K562 (cell line): Measurements from ENCODE around the gene CTNNBL1. TPM values are rescaled to one million over a fixed set of nuclear protein-coding genes. Genes with fewer than 3 reads are reported as not detected.

Experiments
- CBX1 ChIP-seq: sonication (generic); IDR thresholded peaks from 2 replicates; pipeline ENCODE4 v1.6.1; 2016; ENCODE audit warnings: antibody characterized with exemption, low read depth, mild to moderate bottlenecking
- DNMT1 ChIP-seq: fragments of 450-650 bp; IDR thresholded peaks from 2 replicates; pipeline ENCODE4 v1.6.1; 2016; ENCODE audit warnings: antibody characterized with exemption, mild to moderate bottlenecking
- E4F1 ChIP-seq: fragments of 250-450 bp; sonication (Bioruptor Pico); IDR thresholded peaks from 2 replicates; pipeline ENCODE4 v1.5.0; 2021; ENCODE audit warnings: mild to moderate bottlenecking, borderline replicate concordance
- EZH2 ChIP-seq: IDR thresholded peaks from 2 replicates; pipeline ENCODE4 v1.6.1; 2012; ENCODE audit warnings: low read depth, mild to moderate bottlenecking, inconsistent platforms, low read length, borderline replicate concordance
- HDAC2 ChIP-seq: fragments of 450-650 bp; IDR thresholded peaks from 2 replicates; pipeline ENCODE4 v1.6.1; 2016; ENCODE audit warnings: mild to moderate bottlenecking
- HEY1 ChIP-seq: fragments of 250-450 bp; sonication (Bioruptor Pico); IDR thresholded peaks from 2 replicates; pipeline ENCODE4 v1.5.0; 2020; ENCODE audit warnings: mild to moderate bottlenecking, moderate library complexity, borderline replicate concordance
- HINFP ChIP-seq: fragments of 450-650 bp; conservative IDR thresholded peaks from 2 replicates; pipeline ENCODE4 v1.6.1; 2016; ENCODE audit warnings: missing genetic modification characterization, low read depth, mild to moderate bottlenecking, control low read depth, missing compliant biosample characterization
- JUNB ChIP-seq: fragments of 450-650 bp; formaldehyde crosslinking; conservative IDR thresholded peaks from 2 replicates; pipeline ENCODE4 v1.4.0; 2020; ENCODE audit warnings: mild to moderate bottlenecking
- SREBF1 ChIP-seq: fragments of 150-350 bp; IDR thresholded peaks from 2 replicates; pipeline ENCODE4 v1.6.1; 2014; ENCODE audit warnings: antibody characterized with exemption, low read depth, low read length, borderline replicate concordance
- ZBTB26 ChIP-seq: fragments of 450-650 bp; formaldehyde crosslinking; IDR thresholded peaks from 2 replicates; pipeline ENCODE4 v1.4.0; 2022; ENCODE audit warnings: missing genetic modification characterization
- ZNF121 ChIP-seq: sonication (generic); formaldehyde crosslinking; conservative IDR thresholded peaks from 2 replicates; pipeline ENCODE4 v1.8.0; 2022; ENCODE audit warnings: missing genetic modification reagents
- ZNF584 ChIP-seq: fragments of 200-800 bp; sonication (Bioruptor generic); IDR thresholded peaks from 2 replicates; pipeline ENCODE4 v1.6.1; 2016; ENCODE audit warnings: low read depth, mild to moderate bottlenecking, missing genetic modification characterization, missing compliant biosample characterization
- ZNF655 ChIP-seq: fragments of 250-450 bp; sonication (Bioruptor Pico); IDR thresholded peaks from 2 replicates; pipeline ENCODE4 v1.5.0; 2021
- ZNF707 ChIP-seq: fragments of 250-450 bp; sonication (Bioruptor Pico); conservative IDR thresholded peaks from 2 replicates; pipeline ENCODE4 v1.8.0; 2022; ENCODE audit warnings: inconsistent platforms, mild to moderate bottlenecking, moderate library complexity
- polyA plus RNA-seq, 8 experiments: library from polyadenylated mRNA; depleted of rRNA in 4 of 8; stranded (reverse) in 5 of 8; unstranded in 3 of 8; fragments of >200 nt; fragmentation: Nextera tagmentation in 2 of 8; fragmentation: Illumina TruSeq in 1 of 8; extraction: Ambion mirVana in 2 of 8; extraction: Trizol in 1 of 8; gene quantifications; 2 replicates each; pipeline versions ENCODE4 v1.2.1 to v1.2.3, GENCODE V29; 2011 to 2014; ENCODE audit warnings: inconsistent platforms in 1 of 8, missing spikeins in 1 of 8
- total RNA-seq, 7 experiments: library from RNA; depleted of rRNA in 6 of 7; stranded (reverse); fragments of >200 nt in 6 of 7; fragmentation: Illumina TruSeq in 2 of 7; extraction: Trizol in 2 of 7; gene quantifications; 2 replicates each; pipeline versions ENCODE4 v1.2.1 to v1.2.3, GENCODE V29; 2011 to 2021; ENCODE audit warnings: low replicate concordance in 1 of 7
- TF ChIP-seq, protein P1 (sequence below): sonication (generic); formaldehyde crosslinking; IDR thresholded peaks from 2 replicates; pipeline ENCODE4 v1.8.0; 2022; ENCODE audit warnings: mild to moderate bottlenecking, missing genetic modification reagents
- TF ChIP-seq, protein P2 (sequence below): sonication (generic); formaldehyde crosslinking; IDR thresholded peaks from 2 replicates; pipeline ENCODE4 v1.8.1; 2022; ENCODE audit warnings: missing genetic modification reagents

The CTNNBL1 gene
- total and polyA plus RNA-seq, 9 of the 15 experiments (the other 6 are each of a cell fraction or from before 2014, with no cell fraction given) = 32.4 to 85.6 (median 43.6) TPM

GRCh38 chr20:37711001-37711400, 17.2 kb downstream of the CTNNBL1 start (continued):
- TF ChIP-seq E4F1 (CRISPR knock-in tag) (no peak), ZNF584 (CRISPR knock-in tag) (no peak), HINFP (tag) (no peak), CBX1 (no peak), ZNF655 (CRISPR knock-in tag) (no peak), ZNF707 (CRISPR knock-in tag) (no peak), HDAC2 (no peak), SREBF1 (no peak), HEY1 (CRISPR knock-in tag) (no peak), ZNF121 (CRISPR knock-in tag) (no peak), JUNB (CRISPR knock-in tag) (no peak), ZBTB26 (no peak), EZH2 (no peak), DNMT1 (no peak)
- TF ChIP-seq, protein P1, sequence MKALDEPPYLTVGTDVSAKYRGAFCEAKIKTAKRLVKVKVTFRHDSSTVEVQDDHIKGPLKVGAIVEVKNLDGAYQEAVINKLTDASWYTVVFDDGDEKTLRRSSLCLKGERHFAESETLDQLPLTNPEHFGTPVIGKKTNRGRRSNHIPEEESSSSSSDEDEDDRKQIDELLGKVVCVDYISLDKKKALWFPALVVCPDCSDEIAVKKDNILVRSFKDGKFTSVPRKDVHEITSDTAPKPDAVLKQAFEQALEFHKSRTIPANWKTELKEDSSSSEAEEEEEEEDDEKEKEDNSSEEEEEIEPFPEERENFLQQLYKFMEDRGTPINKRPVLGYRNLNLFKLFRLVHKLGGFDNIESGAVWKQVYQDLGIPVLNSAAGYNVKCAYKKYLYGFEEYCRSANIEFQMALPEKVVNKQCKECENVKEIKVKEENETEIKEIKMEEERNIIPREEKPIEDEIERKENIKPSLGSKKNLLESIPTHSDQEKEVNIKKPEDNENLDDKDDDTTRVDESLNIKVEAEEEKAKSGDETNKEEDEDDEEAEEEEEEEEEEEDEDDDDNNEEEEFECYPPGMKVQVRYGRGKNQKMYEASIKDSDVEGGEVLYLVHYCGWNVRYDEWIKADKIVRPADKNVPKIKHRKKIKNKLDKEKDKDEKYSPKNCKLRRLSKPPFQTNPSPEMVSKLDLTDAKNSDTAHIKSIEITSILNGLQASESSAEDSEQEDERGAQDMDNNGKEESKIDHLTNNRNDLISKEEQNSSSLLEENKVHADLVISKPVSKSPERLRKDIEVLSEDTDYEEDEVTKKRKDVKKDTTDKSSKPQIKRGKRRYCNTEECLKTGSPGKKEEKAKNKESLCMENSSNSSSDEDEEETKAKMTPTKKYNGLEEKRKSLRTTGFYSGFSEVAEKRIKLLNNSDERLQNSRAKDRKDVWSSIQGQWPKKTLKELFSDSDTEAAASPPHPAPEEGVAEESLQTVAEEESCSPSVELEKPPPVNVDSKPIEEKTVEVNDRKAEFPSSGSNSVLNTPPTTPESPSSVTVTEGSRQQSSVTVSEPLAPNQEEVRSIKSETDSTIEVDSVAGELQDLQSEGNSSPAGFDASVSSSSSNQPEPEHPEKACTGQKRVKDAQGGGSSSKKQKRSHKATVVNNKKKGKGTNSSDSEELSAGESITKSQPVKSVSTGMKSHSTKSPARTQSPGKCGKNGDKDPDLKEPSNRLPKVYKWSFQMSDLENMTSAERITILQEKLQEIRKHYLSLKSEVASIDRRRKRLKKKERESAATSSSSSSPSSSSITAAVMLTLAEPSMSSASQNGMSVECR = no peak
- TF ChIP-seq, protein P2, sequence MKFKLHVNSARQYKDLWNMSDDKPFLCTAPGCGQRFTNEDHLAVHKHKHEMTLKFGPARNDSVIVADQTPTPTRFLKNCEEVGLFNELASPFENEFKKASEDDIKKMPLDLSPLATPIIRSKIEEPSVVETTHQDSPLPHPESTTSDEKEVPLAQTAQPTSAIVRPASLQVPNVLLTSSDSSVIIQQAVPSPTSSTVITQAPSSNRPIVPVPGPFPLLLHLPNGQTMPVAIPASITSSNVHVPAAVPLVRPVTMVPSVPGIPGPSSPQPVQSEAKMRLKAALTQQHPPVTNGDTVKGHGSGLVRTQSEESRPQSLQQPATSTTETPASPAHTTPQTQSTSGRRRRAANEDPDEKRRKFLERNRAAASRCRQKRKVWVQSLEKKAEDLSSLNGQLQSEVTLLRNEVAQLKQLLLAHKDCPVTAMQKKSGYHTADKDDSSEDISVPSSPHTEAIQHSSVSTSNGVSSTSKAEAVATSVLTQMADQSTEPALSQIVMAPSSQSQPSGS (CRISPR knock-in tag) = no peak
